ENCODE measurements around the gene ZNF280C.

ZNF280C gene

GRCh38 chrX:130155564-130155963 is 113.1 kb downstream of the ZNF280C start:
- H3K4me3 Mint-ChIP-seq = no peak overlapping the region
- no peaks in the 10 kb centered on the region for H3K9me3 Mint-ChIP-seq
- no peaks in the 10 kb centered on the region for H3K27me3 Mint-ChIP-seq
- no peaks in the 10 kb centered on the region for H3K36me3 Mint-ChIP-seq
- H3K27ac Mint-ChIP-seq = no peak overlapping the region
- no peaks in the 10 kb centered on the region for H3K4me1 Mint-ChIP-seq
- ATAC-seq = no peak

Measured in stimulated activated memory B cell treated with anti-CD40 and anti-IgM and Interleukin-4, amounts not matched to agents 10 μg/mL and 1 μg/mL and 100 μg/mL, for 72 hours (primary cell).